Right lobe of liver (tissue), 6 donors: ENCODE results near the gene DHRSX. TPM values are rescaled to one million over a fixed set of nuclear protein-coding genes. Genes with fewer than 3 reads are reported as not detected.

Experiments
- ATAC-seq, 4 donors: fragments of 200-7000 bp; cut with Tn5 transposase; one replicate each; pipeline ENCODE4 v1.9.1; 2020; ENCODE audit warnings: mild to moderate bottlenecking in 4 of 4, moderate library complexity in 4 of 4
- DNase-seq, 3 donors: peaks; one replicate each; pipeline ENCODE4 v3.0.0-alpha.2; 2020
- H3K27ac ChIP-seq, 3 donors: fragments of 200-600 bp; one replicate each; pipeline ENCODE4 v1.8.0; 2022
- H3K27me3 ChIP-seq, 2 donors: fragments of 200-600 bp; one replicate each; pipeline ENCODE4 v1.8.0; 2022
- H3K36me3 ChIP-seq, 4 donors: fragments of 200-600 bp; sonication (generic) in 1 of 4; one replicate each; pipeline versions ENCODE4 v1.5.1 to v1.8.0; 2017 to 2022; ENCODE audit warnings: control low read depth in 1 of 4
- H3K4me1 ChIP-seq, 4 donors: fragments of 200-600 bp; sonication (generic) in 1 of 4; one replicate each; pipeline versions ENCODE4 v1.5.1 to v1.8.0; 2017 to 2022; ENCODE audit warnings: control low read depth in 1 of 4
- H3K4me3 ChIP-seq, 3 donors: fragments of 200-600 bp; one replicate each; pipeline ENCODE4 v1.8.0; 2022
- H3K9me3 ChIP-seq, 4 donors: fragments of 200-600 bp; sonication (generic) in 1 of 4; one replicate each; pipeline versions ENCODE4 v1.5.1 to v1.8.0; 2017 to 2022; ENCODE audit warnings: control low read depth in 1 of 4
- POLR2A ChIP-seq: fragments of 450-650 bp; IDR thresholded peaks from one replicate; pipeline ENCODE4 v1.6.1; 2017; ENCODE audit warnings: antibody characterized with exemption, mild to moderate bottlenecking
- WGBS: methylation state at CpG from one replicate; pipeline ENCODE4 v1.1.6; 2018; ENCODE audit warnings: low coverage, low lambda C conversion rate; ENCODE audit not compliant: insufficient coverage; ENCODE audit errors: missing lambda C conversion rate; 5-methylcytosine and 5-hydroxymethylcytosine counted together
- intact Hi-C, 2 donors: fragments of 100-400 bp; cut with DNase I; formaldehyde crosslinking; loops; one replicate each; pipeline versions ENCODE4 v1.11.2 to v1.14.1; 2022
- total RNA-seq, 6 experiments: library from RNA; depleted of rRNA in 2 of 6; stranded (reverse); fragments of >200 nt in 2 of 6; fragmentation: NEBNext Ultra II Directional in 3 of 6; extraction: Animal tissue kit (Norgen Biotek cat#: 25700) in 3 of 6; gene quantifications; one replicate each; pipeline versions ENCODE4 v1.1.0 to v1.2.4, GENCODE V29; 2016 to 2023
- TF ChIP-seq, protein P1 (sequence below), 4 donors: fragments of 200-600 bp in 3 of 4; fragments of 450-650 bp in 1 of 4; IDR thresholded peaks; one replicate each; pipeline versions ENCODE4 v1.5.1 to v1.8.0; 2016 to 2022; ENCODE audit warnings: antibody characterized with exemption in 4 of 4, mild to moderate bottlenecking in 2 of 4
- donor health status: DM: no; HTN: yes; CAD: no.
- donor health status: DM: no; HTN: no; CAD: no.
- donor health status: DM: no; HTN: no; CAD: no.
- donor health status: DM: no; HTN: yes; CAD: no.
- donor health status: DM: no; HTN: yes; CAD: no.

The DHRSX gene
- total RNA-seq, 6 experiments from 2014 or later, result 15.6 to 34.5 (median 29.0) TPM

GRCh38 chrX:2487366-2487765 is 13.4 kb downstream of the DHRSX start:
- Histone ChIP-seq H3K27me3 (no peaks in the 10 kb centered on the region), H3K4me1 (no peaks in the 10 kb centered on the region), H3K4me3 (no peak overlapping the region), H3K27ac (no peak overlapping the region), H3K9me3 (no peaks in the 10 kb centered on the region), H3K36me3 (peaks cover 0 to 41% (median 24%) of the 10 kb centered on the region in 4 donors)
- TF ChIP-seq, protein P1, sequence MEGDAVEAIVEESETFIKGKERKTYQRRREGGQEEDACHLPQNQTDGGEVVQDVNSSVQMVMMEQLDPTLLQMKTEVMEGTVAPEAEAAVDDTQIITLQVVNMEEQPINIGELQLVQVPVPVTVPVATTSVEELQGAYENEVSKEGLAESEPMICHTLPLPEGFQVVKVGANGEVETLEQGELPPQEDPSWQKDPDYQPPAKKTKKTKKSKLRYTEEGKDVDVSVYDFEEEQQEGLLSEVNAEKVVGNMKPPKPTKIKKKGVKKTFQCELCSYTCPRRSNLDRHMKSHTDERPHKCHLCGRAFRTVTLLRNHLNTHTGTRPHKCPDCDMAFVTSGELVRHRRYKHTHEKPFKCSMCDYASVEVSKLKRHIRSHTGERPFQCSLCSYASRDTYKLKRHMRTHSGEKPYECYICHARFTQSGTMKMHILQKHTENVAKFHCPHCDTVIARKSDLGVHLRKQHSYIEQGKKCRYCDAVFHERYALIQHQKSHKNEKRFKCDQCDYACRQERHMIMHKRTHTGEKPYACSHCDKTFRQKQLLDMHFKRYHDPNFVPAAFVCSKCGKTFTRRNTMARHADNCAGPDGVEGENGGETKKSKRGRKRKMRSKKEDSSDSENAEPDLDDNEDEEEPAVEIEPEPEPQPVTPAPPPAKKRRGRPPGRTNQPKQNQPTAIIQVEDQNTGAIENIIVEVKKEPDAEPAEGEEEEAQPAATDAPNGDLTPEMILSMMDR (IDR thresholded peaks at IDR 0.05), result no peak
- no peak for TF ChIP-seq POLR2A
- ATAC-seq (no peak), DNase-seq (peak in 1 of 3 donors; percentile 19)
- WGBS, result 79% methylated on average over 8 of the region's 16 CpGs
- intact Hi-C loops, result no loop called here

DNA sequence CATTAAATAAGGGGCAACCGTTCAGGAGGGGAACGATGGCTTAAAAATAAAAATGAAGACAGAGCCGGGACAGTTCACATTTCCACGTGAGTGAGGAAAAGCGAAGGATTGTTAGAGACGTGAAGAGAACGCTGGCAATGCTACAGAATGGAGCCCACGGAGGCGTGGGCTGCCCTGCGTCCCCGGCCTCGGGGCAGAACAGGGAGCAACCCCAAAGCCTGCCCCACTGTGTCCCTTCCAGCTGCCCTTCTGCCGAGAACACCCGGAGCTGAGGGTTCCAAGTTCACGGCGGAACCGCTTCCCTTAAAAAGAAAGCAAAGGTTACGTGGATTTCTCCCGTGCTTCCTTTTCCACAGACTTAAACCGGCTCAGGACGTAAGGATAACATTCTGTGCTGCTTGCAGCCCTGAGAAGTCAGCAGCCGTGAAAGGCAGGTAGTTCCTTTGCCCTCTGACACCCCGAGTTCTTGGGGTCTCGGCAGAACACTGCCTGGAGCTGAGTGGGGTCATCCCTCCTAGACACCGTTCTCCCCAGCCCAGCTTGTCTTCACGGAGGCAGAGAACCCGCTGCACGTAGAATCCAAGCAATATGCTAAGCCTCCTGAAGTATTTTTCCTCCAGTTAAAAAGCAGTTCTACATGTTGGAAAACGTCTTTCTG is 14.2 kb downstream of the DHRSX start:
- H3K36me3 ChIP-seq, result peaks cover 0 to 41% (median 24%) of the 10 kb centered on the region in 4 donors
- no peaks in the 10 kb centered on the region for H3K27me3 ChIP-seq
- H3K4me3 ChIP-seq, result no peak overlapping the region
- H3K9me3 ChIP-seq, result no peaks in the 10 kb centered on the region
- no peak for TF ChIP-seq POLR2A
- TF ChIP-seq, protein P1 (IDR thresholded peaks at IDR 0.05), result no peak
- intact Hi-C loops, result no loop called here
- no peak overlapping the region for H3K27ac ChIP-seq
- no peak for ATAC-seq
- DNase-seq, result peak in 1 of 3 donors; percentile 24
- H3K4me1 ChIP-seq, result no peaks in the 10 kb centered on the region
- WGBS, result 83% methylated on average over 18 of the region's 29 CpGs

- no peaks in the 10 kb centered on the region for H3K27me3 ChIP-seq
- H3K4me3 ChIP-seq, result no peak overlapping the region
- intact Hi-C loops, result no loop called here
- H3K4me1 ChIP-seq, result no peaks in the 10 kb centered on the region
- no peak overlapping the region for H3K27ac ChIP-seq
- peaks cover 0 to 41% (median 24%) of the 10 kb centered on the region in 4 donors for H3K36me3 ChIP-seq
- no peak for DNase-seq
- no peak for ATAC-seq
- H3K9me3 ChIP-seq, result no peaks in the 10 kb centered on the region
- TF ChIP-seq, protein P1 (IDR thresholded peaks at IDR 0.05), result no peak
- no peak for TF ChIP-seq POLR2A
- WGBS, result 82% methylated on average over 10 of the region's 10 CpGs
Measured at GRCh38 chrX:2485789-2486345, 14.9 kb downstream of the DHRSX start.

GRCh38 chrX:2484721-2485648 is 15.8 kb downstream of the DHRSX start:
- peak in 1 of 4 donors; percentile 14 for ATAC-seq
- no peak overlapping the region for H3K27ac ChIP-seq
- H3K9me3 ChIP-seq, result no peaks in the 10 kb centered on the region
- H3K4me3 ChIP-seq, result no peak overlapping the region
- peak in 2 of 3 donors; percentile 2 to 39 for DNase-seq
- H3K27me3 ChIP-seq, result no peaks in the 10 kb centered on the region
- intact Hi-C loops, result no loop called here
- WGBS, result 66% methylated on average over 15 of the region's 26 CpGs
- H3K4me1 ChIP-seq, result no peaks in the 10 kb centered on the region
- no peak for TF ChIP-seq POLR2A
- TF ChIP-seq, protein P1 (IDR thresholded peaks at IDR 0.05), result no peak
- peaks cover 0 to 38% (median 23%) of the 10 kb centered on the region in 4 donors for H3K36me3 ChIP-seq
